ENCODE measurements around the gene SESN1. TPM values are rescaled to one million over a fixed set of nuclear protein-coding genes. Genes with fewer than 3 reads are reported as not detected.
"Not testable (repeated sequence)": the region's sequence is repeated elsewhere in the genome, so short reads cannot be mapped to it uniquely, and the experiment has no call there.

SESN1 gene
- total RNA-seq, 1 donor from 2014 or later: 8.0 TPM

DNA sequence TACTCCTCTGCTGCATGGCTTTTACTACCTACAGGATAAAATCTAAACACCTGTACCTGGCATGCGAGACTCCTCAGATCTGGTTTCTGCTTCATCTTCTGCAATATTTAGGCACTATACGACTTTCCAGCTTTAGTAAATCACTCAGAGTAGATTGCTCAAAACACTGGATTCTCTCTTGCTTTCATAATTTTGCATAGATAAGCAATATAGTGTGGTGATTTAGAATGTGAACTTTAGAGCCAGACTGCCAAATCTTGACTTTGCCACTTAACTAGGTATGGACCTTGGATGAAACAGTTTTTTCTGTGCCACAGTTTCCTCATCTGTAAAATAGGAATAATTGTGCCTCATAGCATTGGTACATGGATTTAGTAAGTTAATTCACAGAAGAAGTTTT is 29.6 kb upstream of the SESN1 start:
- no peak for TF ChIP-seq CTCF (conservative IDR thresholded peaks at IDR 0.05; ENCODE audit: low read depth, low read length)
- DNase-seq (ENCODE audit: low read depth): no peak
- no peak overlapping the region for H3K4me3 ChIP-seq (ENCODE audit: low read depth, low read length)

- no peak overlapping the region for H3K4me3 ChIP-seq (ENCODE audit: low read depth, low read length)
- no peak for TF ChIP-seq CTCF (conservative IDR thresholded peaks at IDR 0.05; ENCODE audit: low read depth, low read length)
- no peak for DNase-seq (ENCODE audit: low read depth)
Measured at GRCh38 chr6:109121411-109121810, 26.8 kb upstream of the SESN1 start.

DNA sequence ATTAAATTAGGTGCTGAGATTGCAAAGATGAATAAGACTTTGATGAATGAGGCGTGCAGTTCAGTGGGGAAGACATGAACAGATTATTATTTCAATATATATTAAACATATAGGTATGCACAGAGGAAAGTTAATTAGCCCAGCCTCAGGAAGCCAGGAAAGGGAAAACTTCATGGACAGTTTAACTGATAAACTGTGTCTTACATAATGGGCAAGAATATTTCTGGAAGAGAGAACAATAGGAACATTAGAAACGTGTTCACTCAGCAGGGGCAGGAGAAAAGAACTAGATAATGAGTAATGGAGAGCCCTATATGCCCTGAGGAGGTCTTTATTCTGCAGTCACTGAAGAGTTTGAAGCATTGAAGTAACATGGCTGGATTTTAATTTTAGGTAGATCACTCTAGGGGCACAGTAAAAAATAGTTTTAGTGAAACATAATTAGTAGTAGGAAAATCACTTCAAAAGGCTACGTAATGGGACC is 24.3 kb upstream of the SESN1 start:
- no peak for DNase-seq (ENCODE audit: low read depth)
- no peak overlapping the region for H3K4me3 ChIP-seq (ENCODE audit: low read depth, low read length)
- no peak for TF ChIP-seq CTCF (conservative IDR thresholded peaks at IDR 0.05; ENCODE audit: low read depth, low read length)

GRCh38 chr6:109118337-109118736 is 23.7 kb upstream of the SESN1 start:
- TF ChIP-seq CTCF (conservative IDR thresholded peaks at IDR 0.05; ENCODE audit: low read depth, low read length): no peak
- no peak for DNase-seq (ENCODE audit: low read depth)
- H3K4me3 ChIP-seq (ENCODE audit: low read depth, low read length): no peak overlapping the region

DNA sequence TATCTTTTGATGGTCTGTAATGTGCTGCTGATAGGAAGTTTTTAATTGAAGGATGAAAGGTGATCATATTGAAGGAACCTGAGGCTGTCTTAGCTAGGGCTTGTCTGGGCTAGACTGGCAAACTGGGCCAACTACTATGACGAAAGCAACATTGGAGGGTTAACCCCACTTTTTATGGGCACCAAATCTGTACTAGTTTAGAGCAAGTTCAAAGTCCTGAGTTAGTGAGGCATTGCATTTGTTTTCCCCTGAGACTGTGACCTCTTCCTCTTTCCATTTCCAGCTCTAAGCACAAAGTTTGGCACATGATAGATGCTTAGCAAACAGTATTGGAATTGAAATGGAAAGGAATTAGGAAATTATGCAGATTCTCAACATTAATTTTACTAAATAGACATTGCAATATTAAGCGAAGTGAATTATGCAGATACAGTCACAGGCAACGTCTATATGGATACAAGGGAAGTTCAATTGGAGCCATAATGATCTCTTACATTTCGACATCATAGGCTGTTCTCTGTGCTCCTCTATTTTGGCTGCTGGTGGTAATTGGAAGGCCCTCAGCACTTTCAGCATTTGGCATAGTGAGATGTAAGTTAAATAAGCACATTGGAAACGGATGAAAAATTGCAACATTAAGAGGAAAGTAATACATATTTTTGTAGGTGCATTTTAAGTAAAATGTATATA is 22.8 kb upstream of the SESN1 start:
- DNase-seq (ENCODE audit: low read depth): no peak
- H3K4me3 ChIP-seq (ENCODE audit: low read depth, low read length): no peak overlapping the region
- TF ChIP-seq CTCF (conservative IDR thresholded peaks at IDR 0.05; ENCODE audit: low read depth, low read length): no peak

DNA sequence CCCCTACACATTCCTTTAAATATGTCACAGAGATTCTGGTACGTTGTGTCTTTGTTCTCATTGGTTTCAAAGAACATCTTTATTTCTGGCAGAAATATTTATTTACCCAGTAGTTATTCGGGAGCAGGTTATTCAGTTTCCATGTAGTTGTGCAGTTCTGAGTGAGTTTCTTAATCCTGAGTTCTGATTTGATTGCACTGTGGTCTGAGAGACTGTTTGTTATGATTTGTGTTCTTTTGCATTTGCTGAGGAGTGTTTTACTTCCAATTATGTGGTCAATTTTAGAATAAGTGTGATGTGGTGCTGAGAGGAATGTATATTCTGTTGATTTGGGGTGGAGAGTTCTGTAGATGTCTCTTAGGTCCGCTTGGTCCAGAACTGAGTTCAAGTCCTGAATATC is 18.0 kb upstream of the SESN1 start:
- not testable (repeated sequence) for H3K4me3 ChIP-seq (ENCODE audit: low read depth, low read length); DNase-seq (ENCODE audit: low read depth)

- H3K4me3 ChIP-seq (ENCODE audit: low read depth, low read length); DNase-seq (ENCODE audit: low read depth): not testable (repeated sequence)
Measured at GRCh38 chr6:109109663-109110062, 15.0 kb upstream of the SESN1 start.

GRCh38 chr6:109105681-109106080 is 11.0 kb upstream of the SESN1 start:
- no peak overlapping the region for H3K4me3 ChIP-seq (ENCODE audit: low read depth, low read length)
- no peak for TF ChIP-seq CTCF (conservative IDR thresholded peaks at IDR 0.05; ENCODE audit: low read depth, low read length)
- no peak for DNase-seq (ENCODE audit: low read depth)

All from epithelial cell of proximal tubule (primary cell).